Measurements from ENCODE around the gene POP4. TPM values are rescaled to one million over a fixed set of nuclear protein-coding genes. Genes with fewer than 3 reads are reported as not detected.

The POP4 gene
- total and polyA plus RNA-seq, 7 donors = 45.3 to 144 (median 63.9) TPM

DNA sequence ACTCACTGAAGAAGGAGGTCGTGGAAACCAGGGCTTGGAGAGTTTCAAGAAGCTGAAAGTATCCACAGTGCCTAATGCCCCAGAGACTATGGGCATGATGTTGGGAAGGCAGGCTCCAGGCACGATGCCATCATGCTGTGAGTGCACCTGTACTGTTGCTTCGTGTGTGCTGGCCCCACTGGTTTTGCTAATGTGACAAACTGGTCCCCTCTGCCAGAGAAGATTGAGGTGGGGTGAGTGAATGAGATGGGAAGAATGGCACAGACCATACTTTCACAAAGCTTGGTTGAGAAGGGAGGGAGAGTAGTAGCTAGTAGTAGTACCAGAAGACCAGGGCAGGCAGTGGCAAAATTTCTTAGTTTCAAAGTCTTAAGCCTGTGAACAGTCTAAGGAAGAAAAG, 19.0 kb upstream of the POP4 start:
- no peak for ATAC-seq
- H3K27me3 ChIP-seq (ENCODE audit: insufficient read depth in 3 of 3, low read length in 2 of 3) = peaks cover 0 to 49% (median 0%) of the 10 kb centered on the region in 3 donors
- TF ChIP-seq, protein P1, sequence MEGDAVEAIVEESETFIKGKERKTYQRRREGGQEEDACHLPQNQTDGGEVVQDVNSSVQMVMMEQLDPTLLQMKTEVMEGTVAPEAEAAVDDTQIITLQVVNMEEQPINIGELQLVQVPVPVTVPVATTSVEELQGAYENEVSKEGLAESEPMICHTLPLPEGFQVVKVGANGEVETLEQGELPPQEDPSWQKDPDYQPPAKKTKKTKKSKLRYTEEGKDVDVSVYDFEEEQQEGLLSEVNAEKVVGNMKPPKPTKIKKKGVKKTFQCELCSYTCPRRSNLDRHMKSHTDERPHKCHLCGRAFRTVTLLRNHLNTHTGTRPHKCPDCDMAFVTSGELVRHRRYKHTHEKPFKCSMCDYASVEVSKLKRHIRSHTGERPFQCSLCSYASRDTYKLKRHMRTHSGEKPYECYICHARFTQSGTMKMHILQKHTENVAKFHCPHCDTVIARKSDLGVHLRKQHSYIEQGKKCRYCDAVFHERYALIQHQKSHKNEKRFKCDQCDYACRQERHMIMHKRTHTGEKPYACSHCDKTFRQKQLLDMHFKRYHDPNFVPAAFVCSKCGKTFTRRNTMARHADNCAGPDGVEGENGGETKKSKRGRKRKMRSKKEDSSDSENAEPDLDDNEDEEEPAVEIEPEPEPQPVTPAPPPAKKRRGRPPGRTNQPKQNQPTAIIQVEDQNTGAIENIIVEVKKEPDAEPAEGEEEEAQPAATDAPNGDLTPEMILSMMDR (IDR thresholded peaks at IDR 0.05) = no peak
- no peak overlapping the region for H3K27ac ChIP-seq
- peaks cover 5% of the 10 kb centered on the region for H3K9me3 ChIP-seq
- no peak for DNase-seq
- H3K36me3 ChIP-seq (ENCODE audit: insufficient read depth in 1 of 2, low read depth in 1 of 2) = no peaks in the 10 kb centered on the region
- 40 to 53% (median 50%) methylated on average over 3 of the region's 3 CpGs for WGBS, 3 donors
- no peaks in the 10 kb centered on the region for H3K4me1 ChIP-seq
- no peak overlapping the region for H3K4me3 ChIP-seq
- intact Hi-C loops (cut with DNase I) = no loop called here

DNA sequence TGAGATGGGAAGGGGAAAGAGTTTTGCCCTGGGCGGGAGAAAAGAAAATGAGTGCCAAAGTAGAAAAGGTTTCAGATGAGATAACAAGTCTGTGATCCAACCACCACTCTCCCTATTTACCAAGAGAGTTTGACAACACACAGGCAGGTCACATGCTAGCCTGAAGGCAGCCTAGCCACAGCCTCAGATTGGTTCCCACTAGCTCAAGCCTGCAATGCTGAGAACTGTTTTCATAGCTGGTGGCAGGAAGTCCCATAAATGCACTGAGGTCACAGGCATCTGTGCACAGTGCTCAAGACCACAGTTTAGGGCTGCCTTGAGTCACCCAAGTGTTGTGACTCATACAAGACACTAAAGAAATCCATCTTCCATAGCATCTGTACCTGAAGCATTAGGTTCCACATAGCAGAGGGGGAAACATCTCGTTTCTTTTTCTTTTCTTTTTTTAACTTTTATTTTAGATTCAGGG, 18.5 kb upstream of the POP4 start:
- Histone ChIP-seq H3K4me1 (no peaks in the 10 kb centered on the region), H3K9me3 (peaks cover 5% of the 10 kb centered on the region), H3K27ac (no peak overlapping the region), H3K4me3 (no peak overlapping the region), H3K36me3 (ENCODE audit: insufficient read depth in 1 of 2, low read depth in 1 of 2) (no peaks in the 10 kb centered on the region), H3K27me3 (ENCODE audit: insufficient read depth in 3 of 3, low read length in 2 of 3) (peaks cover 0 to 48% (median 0%) of the 10 kb centered on the region in 3 donors)
- intact Hi-C loops (cut with DNase I) = no loop called here
- DNase-seq (no peak), ATAC-seq (no peak)
- TF ChIP-seq, protein P1 (IDR thresholded peaks at IDR 0.05) = no peak
- WGBS, 3 donors = 64 to 73% (median 71%) methylated on average over 2 of the region's 2 CpGs

DNA sequence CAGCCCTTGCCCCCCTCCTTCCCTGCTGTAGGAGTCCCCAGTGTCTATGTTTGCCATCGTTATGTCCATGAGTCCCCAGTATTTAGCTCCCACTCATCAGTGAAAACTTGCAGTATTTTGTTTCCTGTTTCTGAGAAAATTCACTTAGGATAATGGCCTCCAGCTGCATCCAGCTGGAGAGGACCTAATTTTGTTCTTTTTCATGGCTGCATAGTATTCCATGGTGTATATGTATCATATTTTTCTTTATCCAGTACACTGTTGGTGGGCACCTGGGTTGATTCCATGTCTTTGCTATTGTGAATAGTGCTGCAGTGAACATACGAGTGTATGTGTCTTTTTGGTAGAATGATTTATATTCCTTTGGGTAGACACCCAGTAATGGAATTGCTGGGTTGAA, 18.0 kb upstream of the POP4 start:
- H3K27me3 ChIP-seq (ENCODE audit: insufficient read depth in 3 of 3, low read length in 2 of 3) = peaks cover 0 to 46% (median 0%) of the 10 kb centered on the region in 3 donors
- no peak for DNase-seq
- 80 to 86% (median 84%) methylated on average over 2 of the region's 2 CpGs for WGBS, 3 donors
- H3K4me3 ChIP-seq = no peak overlapping the region
- no peak for ATAC-seq
- intact Hi-C loops (cut with DNase I) = no loop called here
- H3K4me1 ChIP-seq = no peaks in the 10 kb centered on the region
- no peak overlapping the region for H3K27ac ChIP-seq
- H3K36me3 ChIP-seq (ENCODE audit: insufficient read depth in 1 of 2, low read depth in 1 of 2) = no peaks in the 10 kb centered on the region
- peaks cover 5% of the 10 kb centered on the region for H3K9me3 ChIP-seq
- TF ChIP-seq, protein P1 (IDR thresholded peaks at IDR 0.05) = no peak

DNA sequence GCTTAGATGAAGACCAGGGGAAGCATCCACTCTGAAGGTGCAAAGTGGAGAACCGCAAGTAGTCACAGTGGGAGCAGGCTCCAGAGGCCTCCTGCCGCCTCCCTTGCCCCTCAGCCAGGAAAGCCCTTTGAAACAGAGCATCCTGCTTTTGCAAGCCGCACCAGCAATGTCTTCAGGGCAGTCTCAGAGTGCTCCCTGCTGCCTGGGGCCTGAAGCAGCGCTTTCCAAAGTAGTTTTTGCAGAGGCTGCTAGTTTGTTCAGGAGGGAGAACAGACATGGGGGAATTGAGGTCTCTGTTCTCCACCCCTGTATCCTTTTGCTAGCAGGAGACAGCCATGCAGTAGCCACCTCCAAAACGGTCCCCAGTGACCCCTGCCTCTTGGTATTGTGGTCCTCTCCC, 15.8 kb upstream of the POP4 start:
- H3K4me3 ChIP-seq = no peak overlapping the region
- no peaks in the 10 kb centered on the region for H3K36me3 ChIP-seq (ENCODE audit: insufficient read depth in 1 of 2, low read depth in 1 of 2)
- peaks cover 2% of the 10 kb centered on the region for H3K9me3 ChIP-seq
- 41 to 47% (median 44%) methylated on average over 5 of the region's 5 CpGs for WGBS, 3 donors
- TF ChIP-seq, protein P1 (IDR thresholded peaks at IDR 0.05) = no peak
- no peak overlapping the region for H3K27ac ChIP-seq
- intact Hi-C loops (cut with DNase I) = no loop called here
- H3K4me1 ChIP-seq = no peaks in the 10 kb centered on the region
- no peak for DNase-seq
- H3K27me3 ChIP-seq (ENCODE audit: insufficient read depth in 3 of 3, low read length in 2 of 3) = peaks cover 0 to 61% (median 1%) of the 10 kb centered on the region in 3 donors
- no peak for ATAC-seq

DNA sequence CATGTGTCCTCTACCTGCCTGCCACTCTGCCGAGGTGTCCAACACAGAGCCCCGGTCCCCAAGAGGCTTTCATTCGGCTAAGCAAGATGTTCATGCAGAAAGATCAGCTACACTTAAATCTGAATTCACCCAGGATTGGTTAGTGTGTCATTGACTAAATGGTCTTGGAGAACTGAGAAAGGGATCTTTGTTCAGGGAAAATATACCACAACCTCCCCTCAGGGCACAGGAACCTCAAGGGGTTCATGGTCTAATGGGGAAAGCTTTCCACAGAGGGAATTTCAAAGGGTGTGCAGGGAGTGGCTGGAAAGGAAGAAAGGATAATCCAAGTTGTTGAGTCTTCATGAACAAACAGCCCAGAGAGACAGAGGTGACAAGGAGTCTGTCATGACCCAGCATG, 14.4 kb upstream of the POP4 start:
- no peaks in the 10 kb centered on the region for H3K36me3 ChIP-seq (ENCODE audit: insufficient read depth in 1 of 2, low read depth in 1 of 2)
- ATAC-seq (no peak), DNase-seq (no peak)
- 78 to 93% (median 84%) methylated on average over 3 of the region's 3 CpGs for WGBS, 3 donors
- no peak overlapping the region for H3K27ac ChIP-seq
- peaks cover 0 to 71% (median 3%) of the 10 kb centered on the region in 3 donors for H3K27me3 ChIP-seq (ENCODE audit: insufficient read depth in 3 of 3, low read length in 2 of 3)
- intact Hi-C loops (cut with DNase I) = no loop called here
- H3K9me3 ChIP-seq = no peaks in the 10 kb centered on the region
- H3K4me3 ChIP-seq = no peak overlapping the region
- TF ChIP-seq, protein P1 (IDR thresholded peaks at IDR 0.05) = no peak
- H3K4me1 ChIP-seq = no peaks in the 10 kb centered on the region
